ENCODE measurements around the gene SLC51A. TPM values are rescaled to one million over a fixed set of nuclear protein-coding genes. Genes with fewer than 3 reads are reported as not detected.
A peak's percentile ranks its signal among the peaks of the same experiment; 100 is the strongest.
"Not testable (repeated sequence)": the region's sequence is repeated elsewhere in the genome, so short reads cannot be mapped to it uniquely, and the experiment has no call there.

The SLC51A gene
- total RNA-seq, 1 experiment from 2014 or later: not detected

- DNase-seq (ENCODE audit: low read depth); in situ Hi-C loops (cut with HindIII; ENCODE audit: low pct_unique_long_range_greater_than_20kb, low sequenced_read_pairs): not testable (repeated sequence)
Observed at GRCh38 chr3:196209944-196210672, 6.2 kb upstream of the SLC51A start.

GRCh38 chr3:196210673-196211556 lies 5.4 kb upstream of the SLC51A start, which contains the start of gene ZDHHC19:
TSS of gene ZDHHC19 (minus strand) at chr3:196211400. CDS start at chr3:196211315, 85 bp downstream.
- in situ Hi-C loops (cut with HindIII; ENCODE audit: low pct_unique_long_range_greater_than_20kb, low sequenced_read_pairs): no loop called here
- no peak for DNase-seq (ENCODE audit: low read depth)

- DNase-seq (ENCODE audit: low read depth): no peak
- in situ Hi-C loops (cut with HindIII; ENCODE audit: low pct_unique_long_range_greater_than_20kb, low sequenced_read_pairs): no loop called here
Observed at GRCh38 chr3:196214783-196215441, 1.4 kb upstream of the SLC51A start.

GRCh38 chr3:196215493-196216020 lies 777 bp upstream of the SLC51A start:
- DNase-seq (ENCODE audit: low read depth): no peak
- in situ Hi-C loops (cut with HindIII; ENCODE audit: low pct_unique_long_range_greater_than_20kb, low sequenced_read_pairs): no loop called here

GRCh38 chr3:196216681-196217211 lies 412 bp downstream of the SLC51A start:
- in situ Hi-C loops (cut with HindIII; ENCODE audit: low pct_unique_long_range_greater_than_20kb, low sequenced_read_pairs): no loop called here

GRCh38 chr3:196217307-196218154 lies 1.2 kb downstream of the SLC51A start:
- in situ Hi-C loops (cut with HindIII; ENCODE audit: low pct_unique_long_range_greater_than_20kb, low sequenced_read_pairs): no loop called here
- DNase-seq (ENCODE audit: low read depth): no peak

More at GRCh38 chr3:196216681-196217211, 412 bp downstream of the SLC51A start:
- no peak for DNase-seq (ENCODE audit: low read depth)

GRCh38 chr3:196218155-196218712 lies 1.9 kb downstream of the SLC51A start:
- DNase-seq (ENCODE audit: low read depth): no peak
- in situ Hi-C loops (cut with HindIII; ENCODE audit: low pct_unique_long_range_greater_than_20kb, low sequenced_read_pairs): no loop called here

GRCh38 chr3:196219194-196219969 lies 3.0 kb downstream of the SLC51A start:
- peak; percentile 78 for DNase-seq (ENCODE audit: low read depth)
- in situ Hi-C loops (cut with HindIII; ENCODE audit: low pct_unique_long_range_greater_than_20kb, low sequenced_read_pairs): no loop called here

- DNase-seq (ENCODE audit: low read depth): no peak
- in situ Hi-C loops (cut with HindIII; ENCODE audit: low pct_unique_long_range_greater_than_20kb, low sequenced_read_pairs): no loop called here
Observed at GRCh38 chr3:196219970-196220311, 3.6 kb downstream of the SLC51A start.

GRCh38 chr3:196220587-196220986 lies 4.3 kb downstream of the SLC51A start:
- in situ Hi-C loops (cut with HindIII; ENCODE audit: low pct_unique_long_range_greater_than_20kb, low sequenced_read_pairs): no loop called here

GRCh38 chr3:196220991-196221390 lies 4.7 kb downstream of the SLC51A start:
- in situ Hi-C loops (cut with HindIII; ENCODE audit: low pct_unique_long_range_greater_than_20kb, low sequenced_read_pairs): no loop called here

More at GRCh38 chr3:196220587-196220986, 4.3 kb downstream of the SLC51A start:
- DNase-seq (ENCODE audit: low read depth): no peak

GRCh38 chr3:196222876-196223595 lies 6.7 kb downstream of the SLC51A start:
- in situ Hi-C loops (cut with HindIII; ENCODE audit: low pct_unique_long_range_greater_than_20kb, low sequenced_read_pairs): no loop called here

More at GRCh38 chr3:196220991-196221390, 4.7 kb downstream of the SLC51A start:
- DNase-seq (ENCODE audit: low read depth): no peak

GRCh38 chr3:196225086-196225485 lies 8.8 kb downstream of the SLC51A start:
- in situ Hi-C loops (cut with HindIII; ENCODE audit: low pct_unique_long_range_greater_than_20kb, low sequenced_read_pairs): no loop called here
- DNase-seq (ENCODE audit: low read depth): no peak

More at GRCh38 chr3:196222876-196223595, 6.7 kb downstream of the SLC51A start:
- DNase-seq (ENCODE audit: low read depth): no peak

GRCh38 chr3:196225763-196226364 lies 9.5 kb downstream of the SLC51A start:
- in situ Hi-C loops (cut with HindIII; ENCODE audit: low pct_unique_long_range_greater_than_20kb, low sequenced_read_pairs): no loop called here
- DNase-seq (ENCODE audit: low read depth): no peak

GRCh38 chr3:196227121-196227561 lies 10.8 kb downstream of the SLC51A start:
- DNase-seq (ENCODE audit: low read depth): no peak
- in situ Hi-C loops (cut with HindIII; ENCODE audit: low pct_unique_long_range_greater_than_20kb, low sequenced_read_pairs): no loop called here
